ENCODE measurements around the gene TMCC1. TPM values are rescaled to one million over a fixed set of nuclear protein-coding genes. Genes with fewer than 3 reads are reported as not detected.
"Not testable (repeated sequence)": the region's sequence is repeated elsewhere in the genome, so short reads cannot be mapped to it uniquely, and the experiment has no call there.

TMCC1 gene
- total and polyA plus RNA-seq, 9 donors: 13.2 to 57.2 (median 42.4) TPM

DNA sequence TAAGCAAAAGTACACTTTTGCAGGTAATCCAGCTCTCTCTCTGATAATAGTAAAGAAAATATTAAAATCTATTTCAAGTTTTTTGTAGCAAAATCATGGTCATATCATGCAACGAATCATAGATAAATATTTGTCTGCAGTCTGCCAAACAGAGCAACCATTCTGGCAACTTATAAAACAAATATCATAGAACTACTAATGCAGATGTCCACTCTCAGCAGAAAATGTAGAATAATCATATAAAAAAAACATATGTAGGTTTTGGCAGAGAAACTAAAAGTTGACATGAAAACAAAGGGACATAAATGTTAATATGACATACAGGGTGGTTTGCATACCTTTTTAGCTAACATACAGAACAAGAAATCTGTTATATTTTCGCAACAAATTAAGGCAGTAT is 12.2 kb downstream of the TMCC1 start:
- Histone ChIP-seq H3K27me3 (no peaks in the 10 kb centered on the region), H3K4me3 (no peak overlapping the region), H3K27ac (no peak overlapping the region), H3K4me1 (ENCODE audit: insufficient read depth) (no peaks in the 10 kb centered on the region), H3K36me3 (no peaks in the 10 kb centered on the region), H3K9me3 (no peaks in the 10 kb centered on the region)
- intact Hi-C loops (cut with DNase I): no loop called here
- DNase-seq: no peak
- TF ChIP-seq EP300 (IDR thresholded peaks at IDR 0.05): no peak
- TF ChIP-seq, protein P1, sequence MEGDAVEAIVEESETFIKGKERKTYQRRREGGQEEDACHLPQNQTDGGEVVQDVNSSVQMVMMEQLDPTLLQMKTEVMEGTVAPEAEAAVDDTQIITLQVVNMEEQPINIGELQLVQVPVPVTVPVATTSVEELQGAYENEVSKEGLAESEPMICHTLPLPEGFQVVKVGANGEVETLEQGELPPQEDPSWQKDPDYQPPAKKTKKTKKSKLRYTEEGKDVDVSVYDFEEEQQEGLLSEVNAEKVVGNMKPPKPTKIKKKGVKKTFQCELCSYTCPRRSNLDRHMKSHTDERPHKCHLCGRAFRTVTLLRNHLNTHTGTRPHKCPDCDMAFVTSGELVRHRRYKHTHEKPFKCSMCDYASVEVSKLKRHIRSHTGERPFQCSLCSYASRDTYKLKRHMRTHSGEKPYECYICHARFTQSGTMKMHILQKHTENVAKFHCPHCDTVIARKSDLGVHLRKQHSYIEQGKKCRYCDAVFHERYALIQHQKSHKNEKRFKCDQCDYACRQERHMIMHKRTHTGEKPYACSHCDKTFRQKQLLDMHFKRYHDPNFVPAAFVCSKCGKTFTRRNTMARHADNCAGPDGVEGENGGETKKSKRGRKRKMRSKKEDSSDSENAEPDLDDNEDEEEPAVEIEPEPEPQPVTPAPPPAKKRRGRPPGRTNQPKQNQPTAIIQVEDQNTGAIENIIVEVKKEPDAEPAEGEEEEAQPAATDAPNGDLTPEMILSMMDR (IDR thresholded peaks at IDR 0.05): no peak
- no peak for TF ChIP-seq POLR2A (IDR thresholded peaks at IDR 0.05)
- WGBS, 3 donors: 79 to 90% (median 84%) methylated on average over 2 of the region's 2 CpGs

DNA sequence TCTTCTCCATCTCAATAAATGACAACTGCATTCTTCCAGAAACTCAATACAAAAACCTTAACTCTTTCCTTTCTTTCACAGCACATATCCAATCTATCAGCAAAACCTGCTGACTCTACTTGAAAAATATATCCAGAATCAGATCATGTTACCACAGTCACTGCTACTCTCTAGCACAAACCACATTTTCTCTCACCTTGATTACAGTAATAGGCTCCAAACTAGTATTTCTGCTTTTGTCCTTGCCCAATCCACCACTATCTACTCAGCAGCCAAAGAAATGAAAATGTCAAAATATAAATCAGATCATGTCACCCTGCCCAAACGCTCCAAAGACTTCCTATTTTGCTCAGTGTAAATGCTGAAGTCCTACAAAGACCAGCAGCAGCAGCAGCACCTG is 15.2 kb downstream of the TMCC1 start:
- H3K4me1 ChIP-seq (ENCODE audit: insufficient read depth): no peaks in the 10 kb centered on the region
- H3K27ac ChIP-seq: no peak overlapping the region
- intact Hi-C loops (cut with DNase I): no loop called here
- H3K9me3 ChIP-seq: no peaks in the 10 kb centered on the region
- no peaks in the 10 kb centered on the region for H3K27me3 ChIP-seq
- 49 to 78% (median 71%) methylated on average over 1 of the region's 1 CpG for WGBS, 3 donors
- H3K4me3 ChIP-seq: no peak overlapping the region
- DNase-seq: no peak
- no peaks in the 10 kb centered on the region for H3K36me3 ChIP-seq
- no peak for TF ChIP-seq EP300 (IDR thresholded peaks at IDR 0.05)
- no peak for TF ChIP-seq POLR2A (IDR thresholded peaks at IDR 0.05)
- TF ChIP-seq, protein P1 (IDR thresholded peaks at IDR 0.05): no peak

DNA sequence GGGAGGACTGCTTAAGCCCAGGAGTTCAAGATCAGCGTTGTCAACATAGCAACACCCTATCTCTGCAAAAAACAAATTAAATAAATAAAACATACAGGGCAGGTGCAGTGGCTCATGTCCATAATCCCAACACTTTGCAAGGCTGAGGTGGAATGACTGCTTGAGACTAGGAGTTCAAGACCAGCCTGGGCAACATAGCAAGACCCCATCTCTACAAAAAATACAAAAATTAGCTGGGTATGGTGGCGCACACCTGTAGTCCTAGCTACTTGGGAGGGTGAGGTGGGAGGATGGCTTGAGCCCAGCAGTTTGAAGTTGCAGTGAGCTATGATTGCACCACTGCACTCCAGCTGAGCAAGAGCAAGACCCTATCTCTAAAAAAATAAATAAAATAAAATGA is 19.0 kb downstream of the TMCC1 start:
- not testable (repeated sequence) for H3K4me1 ChIP-seq (ENCODE audit: insufficient read depth)

DNA sequence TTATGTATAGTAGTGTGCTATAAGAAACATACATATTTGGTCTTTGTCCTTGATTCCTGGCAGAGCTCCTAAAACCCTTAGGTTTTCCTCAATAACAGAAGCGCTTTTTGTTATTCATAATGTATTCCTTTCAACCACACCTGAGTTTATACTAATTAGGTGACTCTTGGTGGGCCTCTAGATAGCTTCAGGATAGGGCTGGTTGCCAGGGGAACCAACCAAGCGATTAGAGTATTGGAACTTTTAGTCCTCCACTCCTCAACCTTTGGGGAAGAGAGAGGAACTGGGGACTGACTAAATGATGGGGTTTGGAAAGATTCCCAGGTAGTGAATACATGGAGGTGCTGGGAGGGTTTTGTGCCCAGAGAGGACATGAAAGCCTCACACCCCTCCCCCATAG is 24.6 kb downstream of the TMCC1 start:
- H3K9me3 ChIP-seq: no peaks in the 10 kb centered on the region
- 95 to 99% (median 98%) methylated on average over 2 of the region's 2 CpGs for WGBS, 3 donors
- TF ChIP-seq EP300 (IDR thresholded peaks at IDR 0.05) (no peak), POLR2A (IDR thresholded peaks at IDR 0.05) (no peak)
- TF ChIP-seq, protein P1 (IDR thresholded peaks at IDR 0.05): no peak
- H3K27ac ChIP-seq: no peak overlapping the region
- DNase-seq: no peak
- peaks cover 3% of the 10 kb centered on the region for H3K4me1 ChIP-seq (ENCODE audit: insufficient read depth)
- intact Hi-C loops (cut with DNase I): no loop called here
- no peak overlapping the region for H3K4me3 ChIP-seq
- H3K36me3 ChIP-seq: no peaks in the 10 kb centered on the region
- H3K27me3 ChIP-seq: no peaks in the 10 kb centered on the region

More for the DNA sequence above, 19.0 kb downstream of the TMCC1 start:
- H3K4me3 ChIP-seq; H3K27me3 ChIP-seq; DNase-seq; H3K36me3 ChIP-seq; H3K9me3 ChIP-seq; H3K27ac ChIP-seq; intact Hi-C loops (cut with DNase I): not testable (repeated sequence)
- 95 to 96% (median 96%) methylated on average over 2 of the region's 2 CpGs for WGBS, 3 donors

DNA sequence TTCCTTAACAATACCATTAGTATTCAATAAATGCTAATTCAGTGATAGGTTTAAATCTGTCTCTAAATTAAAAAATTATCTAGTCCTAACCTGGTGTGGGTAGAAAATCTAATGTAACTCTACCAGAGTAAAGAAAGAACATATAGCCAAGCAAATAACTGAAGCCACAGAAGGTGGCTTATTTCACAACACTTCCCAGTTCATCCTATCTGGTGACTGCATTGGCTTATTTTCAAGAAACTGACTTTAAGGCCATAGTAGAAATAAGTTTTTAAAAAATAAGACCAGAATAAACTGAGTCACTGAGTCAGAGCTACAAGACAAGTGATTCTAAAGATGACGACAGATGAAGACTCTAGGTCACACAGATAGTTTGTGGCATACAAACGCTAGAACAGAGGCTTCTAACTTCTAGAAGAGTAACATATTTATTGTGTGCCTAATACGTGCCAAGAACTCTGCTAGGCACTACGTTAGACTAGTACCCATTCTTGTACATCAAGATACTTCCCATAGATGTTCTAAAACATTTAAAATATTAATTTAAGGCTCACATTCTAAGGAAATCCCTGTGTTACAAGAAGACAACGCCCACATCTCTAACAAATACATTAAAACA is 25.9 kb downstream of the TMCC1 start:
- DNase-seq: no peak
- Histone ChIP-seq H3K4me3 (no peak overlapping the region), H3K36me3 (no peaks in the 10 kb centered on the region), H3K27me3 (no peaks in the 10 kb centered on the region), H3K9me3 (no peaks in the 10 kb centered on the region), H3K4me1 (ENCODE audit: insufficient read depth) (peaks cover 3% of the 10 kb centered on the region), H3K27ac (no peak overlapping the region)
- intact Hi-C loops (cut with DNase I): no loop called here
- 61 to 74% (median 68%) methylated on average over 5 of the region's 5 CpGs for WGBS, 3 donors
- TF ChIP-seq POLR2A (IDR thresholded peaks at IDR 0.05): no peak
- TF ChIP-seq, protein P1 (IDR thresholded peaks at IDR 0.05): no peak
- TF ChIP-seq EP300 (IDR thresholded peaks at IDR 0.05): no peak
